OCI-LY3 (cell line): ENCODE data around the gene ADAM11.

Experiments
- H2AFZ ChIP-seq: fragments of 200-600, 300-600 bp; shearing (Covaris generic); 2 replicates; pipeline ENCODE4 v1.6.0; 2014; ENCODE audit warnings: antibody characterized with exemption, low read depth, low read length
- H3K27ac ChIP-seq: fragments of 200-600, 300-600 bp; sonication (generic); 2 replicates; pipeline ENCODE4 v1.5.1; 2014; ENCODE audit warnings: mild to moderate bottlenecking, low read length, moderate library complexity, mixed read lengths
- H3K27me3 ChIP-seq: fragments of 200-600, 300-600 bp; sonication (generic); 2 replicates; pipeline ENCODE4 v1.6.1; 2014; ENCODE audit warnings: low read depth, low read length, mixed read lengths
- H3K36me3 ChIP-seq: fragments of 200-600, 300-600 bp; sonication (generic); replicated peaks from 2 replicates; pipeline ENCODE3; 2014; ENCODE audit warnings: low read depth, low read length, mixed read lengths
- H3K4me1 ChIP-seq: fragments of 300-600, 200-600 bp; sonication (generic); 2 replicates; pipeline ENCODE4 v1.6.1; 2014; ENCODE audit warnings: low read length, mixed read lengths
- H3K4me2 ChIP-seq: fragments of 200-600, 300-600 bp; sonication (generic); 2 replicates; pipeline ENCODE4 v1.6.1; 2014; ENCODE audit warnings: low read length, mixed read lengths
- H3K4me3 ChIP-seq: fragments of 300-600, 200-600 bp; sonication (generic); 2 replicates; pipeline ENCODE4 v1.5.1; 2014; ENCODE audit warnings: antibody characterized with exemption, mild to moderate bottlenecking, low read length, moderate library complexity
- H3K79me2 ChIP-seq: fragments of 300-600, 200-600 bp; shearing (Covaris generic); 2 replicates; pipeline ENCODE4 v1.6.1; 2014; ENCODE audit warnings: mild to moderate bottlenecking, low read length, mixed read lengths
- H3K9ac ChIP-seq: fragments of 300-600, 200-600 bp; shearing (Covaris generic); 2 replicates; pipeline ENCODE4 v1.6.0; 2014; ENCODE audit warnings: mild to moderate bottlenecking, low read length, moderate library complexity
- H3K9me3 ChIP-seq: fragments of 200-600, 300-600 bp; shearing (Covaris generic); 2 replicates; pipeline ENCODE4 v1.6.1; 2014; ENCODE audit warnings: low read length, mixed read lengths; ENCODE audit not compliant: insufficient read depth
- H4K20me1 ChIP-seq: fragments of 200-600, 300-600 bp; sonication (generic); 2 replicates; pipeline ENCODE4 v1.6.1; 2016; ENCODE audit warnings: low read length, mixed read lengths; ENCODE audit not compliant: insufficient read depth
- EZH2phosphoT487 ChIP-seq: fragments of 200-600 bp; shearing (Covaris generic); IDR thresholded peaks from 2 replicates; pipeline ENCODE4 v1.6.1; 2018; ENCODE audit warnings: antibody characterized with exemption, mixed run types, low read depth
- TF ChIP-seq, protein P1 (sequence below): fragments of 200-600, 300-600 bp; sonication (generic); IDR thresholded peaks from 2 replicates; pipeline ENCODE4 v1.5.1; 2014; ENCODE audit warnings: antibody characterized with exemption, low read length, low read depth

Gene ADAM11

DNA sequence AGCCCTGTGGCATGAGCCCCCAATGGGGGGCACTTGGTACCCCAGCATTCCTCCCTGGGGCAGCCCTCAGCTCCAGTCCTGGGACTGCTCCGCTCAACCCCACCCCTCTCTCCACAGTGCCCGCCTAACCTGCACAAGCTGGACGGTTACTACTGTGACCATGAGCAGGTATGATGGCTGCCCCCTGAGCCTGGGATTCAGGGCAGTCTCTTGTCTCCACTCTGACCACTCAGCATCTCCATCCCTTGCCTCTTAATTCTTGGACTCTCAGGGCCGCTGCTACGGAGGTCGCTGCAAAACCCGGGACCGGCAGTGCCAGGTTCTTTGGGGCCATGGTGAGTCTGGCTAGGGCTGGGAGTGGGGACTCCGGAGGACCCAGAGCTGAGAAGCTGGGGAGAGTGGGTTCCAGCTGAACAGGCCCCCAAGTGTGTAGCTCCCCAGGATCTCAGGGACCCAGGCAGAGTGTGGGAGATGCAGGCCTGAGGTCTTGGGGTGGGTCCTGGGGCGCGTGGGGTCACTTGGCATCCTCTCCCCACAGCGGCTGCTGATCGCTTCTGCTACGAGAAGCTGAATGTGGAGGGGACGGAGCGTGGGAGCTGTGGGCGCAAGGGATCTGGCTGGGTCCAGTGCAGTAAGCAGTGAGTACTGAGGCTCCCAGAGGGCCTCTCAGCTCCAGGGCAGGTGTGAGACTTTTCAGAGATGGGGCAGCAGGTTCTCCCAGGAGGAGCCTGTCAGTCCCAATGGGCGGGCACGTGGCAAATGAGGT lies 18.0 kb downstream of the ADAM11 start:
- H3K9ac ChIP-seq = no peak overlapping the region; the same call in 1 of the 2 replicates
- peaks cover 34% of the 10 kb centered on the region for H3K4me1 ChIP-seq
- no peaks in the 10 kb centered on the region for H3K27me3 ChIP-seq
- peak overlapping the region; percentile 97 for H3K4me2 ChIP-seq
- no peaks in the 10 kb centered on the region for H4K20me1 ChIP-seq
- H3K9me3 ChIP-seq = no peaks in the 10 kb centered on the region
- H3K79me2 ChIP-seq = no peaks in the 10 kb centered on the region
- TF ChIP-seq EZH2phosphoT487 = no peak
- TF ChIP-seq, protein P1, sequence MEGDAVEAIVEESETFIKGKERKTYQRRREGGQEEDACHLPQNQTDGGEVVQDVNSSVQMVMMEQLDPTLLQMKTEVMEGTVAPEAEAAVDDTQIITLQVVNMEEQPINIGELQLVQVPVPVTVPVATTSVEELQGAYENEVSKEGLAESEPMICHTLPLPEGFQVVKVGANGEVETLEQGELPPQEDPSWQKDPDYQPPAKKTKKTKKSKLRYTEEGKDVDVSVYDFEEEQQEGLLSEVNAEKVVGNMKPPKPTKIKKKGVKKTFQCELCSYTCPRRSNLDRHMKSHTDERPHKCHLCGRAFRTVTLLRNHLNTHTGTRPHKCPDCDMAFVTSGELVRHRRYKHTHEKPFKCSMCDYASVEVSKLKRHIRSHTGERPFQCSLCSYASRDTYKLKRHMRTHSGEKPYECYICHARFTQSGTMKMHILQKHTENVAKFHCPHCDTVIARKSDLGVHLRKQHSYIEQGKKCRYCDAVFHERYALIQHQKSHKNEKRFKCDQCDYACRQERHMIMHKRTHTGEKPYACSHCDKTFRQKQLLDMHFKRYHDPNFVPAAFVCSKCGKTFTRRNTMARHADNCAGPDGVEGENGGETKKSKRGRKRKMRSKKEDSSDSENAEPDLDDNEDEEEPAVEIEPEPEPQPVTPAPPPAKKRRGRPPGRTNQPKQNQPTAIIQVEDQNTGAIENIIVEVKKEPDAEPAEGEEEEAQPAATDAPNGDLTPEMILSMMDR = no peak
- H3K4me3 ChIP-seq = peak overlapping the region; percentile 90
- H2AFZ ChIP-seq = no peak overlapping the region
- no peaks in the 10 kb centered on the region for H3K36me3 ChIP-seq
- H3K27ac ChIP-seq = no peak overlapping the region

DNA sequence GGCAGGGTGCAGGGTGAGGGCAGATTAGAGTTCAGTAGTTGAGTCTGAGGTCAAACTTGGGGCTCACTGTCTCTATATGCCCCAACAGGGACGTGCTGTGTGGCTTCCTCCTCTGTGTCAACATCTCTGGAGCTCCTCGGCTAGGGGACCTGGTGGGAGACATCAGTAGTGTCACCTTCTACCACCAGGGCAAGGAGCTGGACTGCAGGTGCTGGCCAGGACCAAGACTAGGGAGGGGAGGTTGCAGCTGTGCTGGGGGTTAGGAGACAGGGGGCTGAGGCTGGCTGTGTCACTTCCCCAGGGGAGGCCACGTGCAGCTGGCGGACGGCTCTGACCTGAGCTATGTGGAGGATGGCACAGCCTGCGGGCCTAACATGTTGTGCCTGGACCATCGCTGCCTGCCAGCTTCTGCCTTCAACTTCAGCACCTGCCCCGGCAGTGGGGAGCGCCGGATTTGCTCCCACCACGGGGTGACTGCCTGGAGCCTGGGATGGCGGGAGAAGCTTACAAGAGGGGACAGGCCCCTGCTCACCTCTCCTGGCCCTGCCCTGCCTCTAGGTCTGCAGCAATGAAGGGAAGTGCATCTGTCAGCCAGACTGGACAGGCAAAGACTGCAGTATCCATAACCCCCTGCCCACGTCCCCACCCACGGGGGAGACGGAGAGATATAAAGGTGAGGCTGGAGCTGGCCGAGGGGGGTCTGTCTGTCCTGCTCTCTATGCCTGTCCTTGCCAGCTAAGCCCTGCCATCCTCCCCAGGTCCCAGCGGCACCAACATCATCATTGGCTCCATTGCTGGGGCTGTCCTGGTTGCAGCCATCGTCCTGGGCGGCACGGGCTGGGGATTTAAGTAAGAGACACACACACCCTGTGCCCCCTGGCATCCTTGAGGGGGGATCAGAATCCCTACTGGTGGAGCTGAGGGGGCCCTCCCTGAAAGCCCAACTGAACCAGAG lies 18.9 kb downstream of the ADAM11 start:
- Histone ChIP-seq H3K4me3 (no peak overlapping the region), H3K4me1 (peaks cover 31% of the 10 kb centered on the region), H3K9me3 (no peaks in the 10 kb centered on the region), H3K36me3 (no peaks in the 10 kb centered on the region), H4K20me1 (no peaks in the 10 kb centered on the region), H2AFZ (no peak overlapping the region), H3K27ac (no peak overlapping the region), H3K79me2 (no peaks in the 10 kb centered on the region), H3K9ac (no peak overlapping the region), H3K27me3 (no peaks in the 10 kb centered on the region), H3K4me2 (no peak overlapping the region)
- TF ChIP-seq, protein P1 = no peak
- no peak for TF ChIP-seq EZH2phosphoT487

DNA sequence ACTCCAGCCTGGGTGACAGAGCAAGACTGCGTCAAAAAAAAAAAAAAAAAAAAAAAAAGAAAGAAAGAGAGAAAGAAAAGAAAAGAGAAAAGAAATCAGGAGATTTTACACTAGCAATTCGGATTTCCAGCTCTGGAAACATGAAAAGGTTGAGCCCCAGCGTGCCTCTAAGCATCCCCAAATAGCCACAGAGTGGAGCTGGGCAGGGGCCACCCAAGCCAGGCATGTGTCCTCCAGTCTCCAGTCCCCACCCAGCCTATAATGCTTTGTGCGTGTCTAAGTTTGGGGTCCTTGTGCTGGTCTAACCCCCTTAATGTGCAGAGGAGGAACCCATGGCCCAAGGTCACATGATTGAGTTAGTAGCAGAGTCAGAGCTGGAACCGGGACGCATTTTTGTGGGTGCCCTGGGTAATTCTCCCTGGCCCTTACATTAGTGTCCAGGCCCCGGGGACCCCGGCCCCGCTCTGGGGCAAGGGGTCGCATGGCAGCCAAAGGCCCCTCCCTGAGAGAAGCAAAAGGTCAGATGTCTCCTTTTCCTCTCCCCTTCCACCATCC lies 19.9 kb downstream of the ADAM11 start:
- TF ChIP-seq, protein P1 = no peak
- no peak for TF ChIP-seq EZH2phosphoT487
- H2AFZ ChIP-seq = peak overlapping the region; percentile 96
- peak overlapping the region; percentile 98 for H3K4me2 ChIP-seq
- H4K20me1 ChIP-seq = no peaks in the 10 kb centered on the region
- H3K9ac ChIP-seq = peak overlapping the region; percentile 77
- H3K4me3 ChIP-seq = peak overlapping the region; percentile 83
- no peaks in the 10 kb centered on the region for H3K36me3 ChIP-seq
- no peaks in the 10 kb centered on the region for H3K9me3 ChIP-seq
- H3K27me3 ChIP-seq = no peaks in the 10 kb centered on the region
- H3K79me2 ChIP-seq = no peaks in the 10 kb centered on the region
- H3K27ac ChIP-seq = no peak overlapping the region
- peaks cover 31% of the 10 kb centered on the region for H3K4me1 ChIP-seq
